ENCODE data around the gene CCDC169.

CCDC169 gene

GRCh38 chr13:36242761-36243160 is 54.9 kb downstream of the CCDC169 start:
- DNase-seq (ENCODE audit: low read depth): no peak

DNA sequence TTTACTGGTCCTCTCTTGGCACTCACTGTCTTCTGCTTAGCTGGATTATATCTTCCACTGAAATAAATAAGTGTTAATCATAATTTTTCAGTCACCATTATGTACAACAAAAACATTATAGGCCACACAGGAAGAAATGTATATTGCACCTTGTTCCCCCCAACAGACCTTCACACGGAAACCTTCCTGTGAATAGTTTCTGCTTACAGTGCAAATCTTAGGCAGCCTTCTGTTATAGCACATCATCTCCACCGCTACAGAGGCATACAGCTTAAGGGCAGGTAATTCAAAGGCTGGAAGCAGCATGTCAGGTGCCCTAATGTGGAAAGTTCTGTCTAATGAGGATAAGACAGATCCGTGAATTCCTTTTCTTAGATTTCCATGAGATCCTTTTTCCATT is 66.4 kb downstream of the CCDC169 start:
- no peak for DNase-seq (ENCODE audit: low read depth)

GRCh38 chr13:36224730-36225129 is 72.9 kb downstream of the CCDC169 start:
- no peak for DNase-seq (ENCODE audit: low read depth)

GRCh38 chr13:36219883-36220282 is 77.7 kb downstream of the CCDC169 start:
- no peak for DNase-seq (ENCODE audit: low read depth)

DNA sequence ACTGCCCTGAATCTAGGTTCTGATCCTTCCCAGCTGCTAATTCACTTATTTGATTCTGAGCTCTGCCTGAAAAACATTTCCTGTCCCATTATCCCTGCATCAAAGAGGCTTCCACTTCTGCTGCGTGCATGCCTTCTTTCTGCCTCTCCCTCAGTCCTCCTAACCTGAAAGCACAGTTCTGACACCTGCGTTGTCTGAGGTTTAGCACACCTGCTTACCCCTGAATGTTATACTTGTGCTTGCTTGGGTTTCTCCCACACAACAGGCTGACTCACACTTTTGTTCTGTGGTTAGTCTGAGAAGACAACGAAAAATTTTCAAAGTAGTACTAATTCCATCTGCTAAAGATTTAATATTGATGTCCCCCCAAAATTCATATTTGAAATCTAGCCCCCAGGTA is 80.2 kb downstream of the CCDC169 start:
- no peak for DNase-seq (ENCODE audit: low read depth)

DNA sequence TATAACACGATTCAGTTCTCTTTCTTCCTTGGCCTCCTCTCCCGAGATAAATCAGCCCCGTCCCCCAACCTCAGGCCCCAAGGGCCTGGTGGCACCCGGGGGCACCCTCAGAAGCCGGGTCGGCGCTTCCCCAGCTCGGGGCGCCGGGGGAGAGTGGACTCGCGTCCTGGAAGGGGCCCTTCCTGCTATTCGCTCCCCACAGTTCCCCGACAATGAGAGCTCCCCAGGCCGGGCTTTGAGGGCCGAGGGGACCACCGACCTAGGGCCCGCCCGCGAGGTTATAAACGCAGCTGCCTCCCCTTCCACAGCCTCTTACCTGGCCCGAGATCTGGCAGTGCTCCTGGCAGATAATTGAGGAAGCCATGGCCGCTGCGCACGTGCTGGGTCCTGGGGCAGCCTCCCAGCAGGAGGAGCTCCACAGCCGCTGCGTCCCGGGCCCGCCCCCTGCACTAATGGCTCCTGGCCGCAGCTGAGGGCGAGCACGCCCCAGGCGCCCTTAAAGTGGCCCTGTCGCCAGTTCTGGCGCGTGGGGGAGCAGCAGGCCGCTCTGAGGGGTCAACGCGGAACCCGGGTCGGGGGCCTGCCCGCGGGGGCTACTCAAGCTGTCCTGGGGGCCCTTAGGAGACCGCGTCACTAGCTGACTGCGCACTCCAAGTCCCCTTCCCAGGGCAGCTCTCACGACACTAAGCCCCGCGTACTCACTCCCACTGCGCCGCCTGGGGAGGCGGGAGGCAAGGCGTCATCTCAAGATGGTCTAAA is 83.3 kb downstream of the CCDC169 start, which contains the start of gene SOHLH2:
TSS of gene SOHLH2 (minus strand) at position 394 of the 759 bp plus-strand sequence. CDS start at position 364, 30 bp downstream.
- no peak for DNase-seq (ENCODE audit: low read depth)

- DNase-seq (ENCODE audit: low read depth): no peak
Observed at GRCh38 chr13:36212789-36213188, 84.8 kb downstream of the CCDC169 start.

DNA sequence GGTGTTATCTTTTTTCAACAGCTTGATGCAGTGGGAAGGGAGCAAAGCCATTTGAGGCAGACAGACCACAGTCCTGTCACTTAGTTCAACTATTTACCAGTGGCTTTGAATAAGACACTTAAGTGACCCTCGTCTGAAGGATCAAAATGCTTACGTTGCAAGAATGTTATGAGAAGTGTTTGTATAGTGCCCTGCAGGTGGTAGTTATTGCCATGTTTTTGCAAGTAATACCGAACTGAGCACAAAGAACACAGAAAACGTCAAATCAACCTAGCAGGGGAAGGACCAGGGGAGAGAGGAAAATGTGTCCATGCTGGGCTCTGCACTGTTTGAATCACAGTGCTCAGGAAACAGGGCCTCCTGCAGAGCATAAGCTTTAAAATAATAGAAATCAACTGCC is 86.0 kb downstream of the CCDC169 start:
- DNase-seq (ENCODE audit: low read depth): no peak

DNA sequence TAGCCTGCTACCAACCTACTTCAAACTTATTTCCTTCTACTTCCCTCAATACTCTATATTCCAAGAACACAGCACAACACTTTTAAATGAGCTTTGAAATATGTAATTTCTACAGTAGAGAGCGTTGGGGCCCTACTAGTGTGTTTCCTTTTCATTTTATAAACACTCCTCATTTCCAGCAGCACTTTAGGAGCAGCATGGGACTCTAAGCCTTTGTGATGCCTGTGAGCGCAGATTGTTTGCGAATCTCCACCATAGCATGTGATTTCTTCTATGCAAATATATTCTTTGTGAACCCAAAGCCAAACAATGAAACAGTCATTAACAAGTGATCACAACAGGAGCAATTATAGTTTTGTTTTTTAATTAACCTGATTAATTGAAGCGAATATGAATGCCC is 86.9 kb downstream of the CCDC169 start:
- DNase-seq (ENCODE audit: low read depth): no peak

GRCh38 chr13:36207672-36208071 is 89.9 kb downstream of the CCDC169 start:
- no peak for DNase-seq (ENCODE audit: low read depth)

GRCh38 chr13:36193151-36193855 is 104.3 kb downstream of the CCDC169 start:
- DNase-seq (ENCODE audit: low read depth): peak; percentile 21

GRCh38 chr13:36192166-36192565 is 105.4 kb downstream of the CCDC169 start:
- DNase-seq (ENCODE audit: low read depth): no peak

DNA sequence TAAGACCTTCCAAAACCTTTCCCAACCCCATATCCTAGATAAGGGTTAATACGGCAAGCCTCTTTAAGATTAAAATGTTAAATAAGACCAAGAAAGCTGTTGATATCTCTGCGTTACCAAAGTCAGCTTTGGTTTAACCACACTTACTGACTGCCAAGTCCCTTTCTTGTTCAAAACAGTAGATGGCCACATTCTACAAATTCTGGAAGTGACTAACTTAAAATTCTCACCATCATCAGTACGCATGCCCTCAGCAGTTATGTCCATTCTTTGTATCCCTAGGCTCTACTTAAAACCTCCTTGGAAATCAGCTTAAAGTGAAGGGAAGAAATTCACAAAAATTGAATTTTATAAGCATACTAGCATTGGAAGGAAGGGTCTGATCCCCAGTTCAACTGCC is 106.8 kb downstream of the CCDC169 start:
- DNase-seq (ENCODE audit: low read depth): no peak

DNA sequence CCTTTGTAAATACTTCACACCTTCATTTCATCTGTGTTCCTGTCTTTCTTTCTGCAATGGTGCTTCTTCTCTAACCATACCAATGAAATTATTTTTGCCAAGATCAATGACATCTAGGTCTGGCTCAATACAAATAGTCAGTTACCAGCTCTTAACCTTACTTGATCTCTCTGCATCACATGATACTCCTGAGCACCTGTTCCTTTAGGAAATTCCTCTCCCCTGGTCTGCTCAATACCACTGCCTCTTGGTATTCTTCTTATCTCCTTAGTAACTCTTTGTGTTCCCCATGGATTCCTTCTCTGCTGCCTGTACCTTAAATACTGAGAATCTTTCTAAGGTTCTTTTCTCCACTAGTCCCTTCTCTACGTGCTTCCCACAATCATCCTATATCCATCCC is 109.2 kb downstream of the CCDC169 start:
- DNase-seq (ENCODE audit: low read depth): no peak

GRCh38 chr13:36183901-36184300 is 113.7 kb downstream of the CCDC169 start:
- DNase-seq (ENCODE audit: low read depth): no peak
